WTC11 (cell line): ENCODE measurements around the gene IQSEC1. TPM values are rescaled to one million over a fixed set of nuclear protein-coding genes. Genes with fewer than 3 reads are reported as not detected.

Source experiments
- ATAC-seq: fragments of 200-7000 bp; cut with Tn5 transposase; 2 replicates; pipeline ENCODE4 v1.10.0; 2021; ENCODE audit warnings: mild to moderate bottlenecking, moderate library complexity
- CTCF ChIA-PET: fragments of 300-600 bp; sonication (Branson Sonifier 250); formaldehyde crosslinking; loops from one replicate; lab custom pipeline; 2021; ENCODE audit warnings: antibody characterized with exemption; lab: Charles Lee
- POLR2A ChIA-PET: fragments of 350-600 bp; sonication (Branson Sonifier 250); formaldehyde crosslinking; loops from one replicate; lab custom pipeline; 2021; ENCODE audit warnings: antibody characterized with exemption; lab: Charles Lee
- DNase-seq: peaks from one replicate; pipeline ENCODE4 v3.0.0; 2021; ENCODE audit warnings: low spot score
- H3K27ac Mint-ChIP-seq: 2 replicates; pipeline ENCODE4 v1.8.0; 2021; ENCODE audit warnings: mixed read lengths
- H3K27me3 Mint-ChIP-seq: 2 replicates; pipeline ENCODE4 v1.8.0; 2021; ENCODE audit warnings: low read depth, mild to moderate bottlenecking, moderate library complexity, mixed read lengths
- H3K36me3 Mint-ChIP-seq: 2 replicates; pipeline ENCODE4 v1.8.0; 2021; ENCODE audit warnings: mixed read lengths
- H3K4me1 Mint-ChIP-seq: 2 replicates; pipeline ENCODE4 v1.8.0; 2022; ENCODE audit warnings: mixed read lengths
- H3K4me3 Mint-ChIP-seq: 2 replicates; pipeline ENCODE4 v1.8.0; 2021; ENCODE audit warnings: mild to moderate bottlenecking, moderate library complexity, mixed read lengths
- H3K9me3 Mint-ChIP-seq: 2 replicates; pipeline ENCODE4 v1.8.0; 2021; ENCODE audit warnings: mixed read lengths
- EMX1 ChIP-seq: fragments of 250-450 bp; sonication (Bioruptor Pico); IDR thresholded peaks from 2 replicates; pipeline ENCODE4 v1.8.0; 2021; ENCODE audit warnings: mild to moderate bottlenecking
- ETV6 ChIP-seq: sonication (generic); formaldehyde crosslinking; IDR thresholded peaks from 2 replicates; pipeline ENCODE4 v1.8.1; 2022; ENCODE audit warnings: mild to moderate bottlenecking, missing genetic modification reagents
- FOXP1 ChIP-seq: sonication (generic); formaldehyde crosslinking; IDR thresholded peaks from 2 replicates; pipeline ENCODE4 v1.8.0; 2022; ENCODE audit warnings: missing genetic modification reagents, mild to moderate bottlenecking, moderate library complexity, borderline replicate concordance
- GRHL2 ChIP-seq: fragments of 250-450 bp; sonication (Bioruptor Pico); IDR thresholded peaks from 2 replicates; pipeline ENCODE4 v1.8.0; 2022; ENCODE audit warnings: mild to moderate bottlenecking, moderate library complexity; ENCODE audit not compliant: insufficient replicate concordance, severe bottlenecking
- GTF2I ChIP-seq: fragments of 250-450 bp; sonication (Bioruptor Pico); conservative IDR thresholded peaks from 2 replicates; pipeline ENCODE4 v1.4.0; 2021; ENCODE audit warnings: mild to moderate bottlenecking
- IRF2 ChIP-seq: sonication (generic); formaldehyde crosslinking; IDR thresholded peaks from 2 replicates; pipeline ENCODE4 v1.8.0; 2022; ENCODE audit warnings: low read depth, missing genetic modification reagents, borderline replicate concordance
- JAZF1 ChIP-seq: fragments of 250-450 bp; sonication (Bioruptor Pico); IDR thresholded peaks from 2 replicates; pipeline ENCODE4 v1.9.0; 2021; ENCODE audit warnings: moderate library complexity, mild to moderate bottlenecking, inconsistent platforms
- MXD4 ChIP-seq: fragments of 250-450 bp; sonication (Bioruptor Pico); IDR thresholded peaks from 2 replicates; pipeline ENCODE4 v1.8.0; 2021; ENCODE audit warnings: mild to moderate bottlenecking, moderate library complexity, borderline replicate concordance
- RORB ChIP-seq: fragments of 250-450 bp; sonication (Bioruptor Pico); IDR thresholded peaks from 2 replicates; pipeline ENCODE4 v1.9.0; 2021; ENCODE audit warnings: mild to moderate bottlenecking
- SOX15 ChIP-seq: fragments of 250-450 bp; sonication (Bioruptor Pico); IDR thresholded peaks from 2 replicates; pipeline ENCODE4 v1.9.0; 2021; ENCODE audit warnings: mild to moderate bottlenecking
- TEAD1 ChIP-seq: sonication (generic); formaldehyde crosslinking; IDR thresholded peaks from 2 replicates; pipeline ENCODE4 v1.8.0; 2022; ENCODE audit warnings: mild to moderate bottlenecking, missing genetic modification reagents
- ZNF219 ChIP-seq: sonication (generic); formaldehyde crosslinking; IDR thresholded peaks from 2 replicates; pipeline ENCODE4 v1.8.0; 2023; ENCODE audit warnings: missing genetic modification reagents, mild to moderate bottlenecking, borderline replicate concordance
- total RNA-seq: library from RNA; stranded (reverse); gene quantifications from 3 replicates; pipeline ENCODE4 v1.2.3, GENCODE V29; 2021
- TF ChIP-seq, protein P1 (sequence below): fragments of 250-450 bp; sonication (Bioruptor Pico); IDR thresholded peaks from 2 replicates; pipeline ENCODE4 v1.9.0; 2021; ENCODE audit warnings: mild to moderate bottlenecking, borderline replicate concordance
- TF ChIP-seq, protein P2 (sequence below): fragments of 250-450 bp; sonication (Bioruptor Pico); IDR thresholded peaks from 2 replicates; pipeline ENCODE4 v1.9.0; 2021; ENCODE audit warnings: moderate library complexity, mild to moderate bottlenecking, inconsistent platforms, borderline replicate concordance
- TF ChIP-seq, protein P3 (sequence below): sonication (generic); formaldehyde crosslinking; conservative IDR thresholded peaks from 2 replicates; pipeline ENCODE4 v1.8.1; 2023; ENCODE audit warnings: mild to moderate bottlenecking, low read depth, missing genetic modification reagents, moderate library complexity
- TF ChIP-seq, protein P4 (sequence below): sonication (generic); formaldehyde crosslinking; IDR thresholded peaks from 2 replicates; pipeline ENCODE4 v1.8.1; 2023; ENCODE audit warnings: mild to moderate bottlenecking, missing genetic modification reagents, moderate library complexity
- TF ChIP-seq, protein P5 (sequence below): sonication (generic); formaldehyde crosslinking; IDR thresholded peaks from 2 replicates; pipeline ENCODE4 v1.8.1; 2022; ENCODE audit warnings: mild to moderate bottlenecking, missing genetic modification reagents, moderate library complexity, borderline replicate concordance

Gene IQSEC1
- total RNA-seq, 1 experiment from 2014 or later: 35.0 TPM

DNA sequence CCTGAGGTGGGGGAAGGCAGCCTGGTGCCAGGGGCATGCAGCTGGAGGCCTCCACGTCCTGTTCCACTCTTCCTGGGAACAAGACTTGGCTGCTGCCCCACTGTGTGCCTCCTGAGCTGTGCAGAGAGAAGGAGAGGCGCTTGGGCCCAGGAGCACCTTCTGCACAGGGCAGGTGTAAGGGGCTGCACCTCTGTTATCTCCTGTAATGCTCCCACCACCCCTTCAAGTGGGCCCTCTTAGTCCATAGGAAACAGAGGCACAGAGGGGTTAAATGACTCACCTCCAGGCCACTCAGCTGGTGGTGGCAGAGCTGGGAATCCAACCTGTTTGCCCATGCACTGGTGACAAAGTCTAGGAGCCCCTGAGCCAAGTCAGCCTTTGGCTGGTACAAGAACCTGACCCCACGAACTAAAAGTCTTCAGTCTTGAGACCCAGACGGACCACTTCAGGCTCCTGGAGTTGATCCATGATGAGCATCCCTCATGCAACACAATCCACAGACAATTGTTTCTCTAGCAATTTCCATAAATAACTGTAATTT is 93.2 kb downstream of the IQSEC1 start:
- ATAC-seq (no peak), DNase-seq (no peak)
- Mint-ChIP-seq H3K27me3 (no peaks in the 10 kb centered on the region), H3K4me3 (no peak overlapping the region), H3K9me3 (no peaks in the 10 kb centered on the region), H3K27ac (no peak overlapping the region), H3K36me3 (no peaks in the 10 kb centered on the region), H3K4me1 (peaks cover 47% of the 10 kb centered on the region)
- TF ChIP-seq MXD4 (CRISPR knock-in tag): no peak
- TF ChIP-seq, protein P1, sequence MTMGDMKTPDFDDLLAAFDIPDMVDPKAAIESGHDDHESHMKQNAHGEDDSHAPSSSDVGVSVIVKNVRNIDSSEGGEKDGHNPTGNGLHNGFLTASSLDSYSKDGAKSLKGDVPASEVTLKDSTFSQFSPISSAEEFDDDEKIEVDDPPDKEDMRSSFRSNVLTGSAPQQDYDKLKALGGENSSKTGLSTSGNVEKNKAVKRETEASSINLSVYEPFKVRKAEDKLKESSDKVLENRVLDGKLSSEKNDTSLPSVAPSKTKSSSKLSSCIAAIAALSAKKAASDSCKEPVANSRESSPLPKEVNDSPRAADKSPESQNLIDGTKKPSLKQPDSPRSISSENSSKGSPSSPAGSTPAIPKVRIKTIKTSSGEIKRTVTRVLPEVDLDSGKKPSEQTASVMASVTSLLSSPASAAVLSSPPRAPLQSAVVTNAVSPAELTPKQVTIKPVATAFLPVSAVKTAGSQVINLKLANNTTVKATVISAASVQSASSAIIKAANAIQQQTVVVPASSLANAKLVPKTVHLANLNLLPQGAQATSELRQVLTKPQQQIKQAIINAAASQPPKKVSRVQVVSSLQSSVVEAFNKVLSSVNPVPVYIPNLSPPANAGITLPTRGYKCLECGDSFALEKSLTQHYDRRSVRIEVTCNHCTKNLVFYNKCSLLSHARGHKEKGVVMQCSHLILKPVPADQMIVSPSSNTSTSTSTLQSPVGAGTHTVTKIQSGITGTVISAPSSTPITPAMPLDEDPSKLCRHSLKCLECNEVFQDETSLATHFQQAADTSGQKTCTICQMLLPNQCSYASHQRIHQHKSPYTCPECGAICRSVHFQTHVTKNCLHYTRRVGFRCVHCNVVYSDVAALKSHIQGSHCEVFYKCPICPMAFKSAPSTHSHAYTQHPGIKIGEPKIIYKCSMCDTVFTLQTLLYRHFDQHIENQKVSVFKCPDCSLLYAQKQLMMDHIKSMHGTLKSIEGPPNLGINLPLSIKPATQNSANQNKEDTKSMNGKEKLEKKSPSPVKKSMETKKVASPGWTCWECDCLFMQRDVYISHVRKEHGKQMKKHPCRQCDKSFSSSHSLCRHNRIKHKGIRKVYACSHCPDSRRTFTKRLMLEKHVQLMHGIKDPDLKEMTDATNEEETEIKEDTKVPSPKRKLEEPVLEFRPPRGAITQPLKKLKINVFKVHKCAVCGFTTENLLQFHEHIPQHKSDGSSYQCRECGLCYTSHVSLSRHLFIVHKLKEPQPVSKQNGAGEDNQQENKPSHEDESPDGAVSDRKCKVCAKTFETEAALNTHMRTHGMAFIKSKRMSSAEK (CRISPR knock-in tag): no peak
- TF ChIP-seq, protein P2, sequence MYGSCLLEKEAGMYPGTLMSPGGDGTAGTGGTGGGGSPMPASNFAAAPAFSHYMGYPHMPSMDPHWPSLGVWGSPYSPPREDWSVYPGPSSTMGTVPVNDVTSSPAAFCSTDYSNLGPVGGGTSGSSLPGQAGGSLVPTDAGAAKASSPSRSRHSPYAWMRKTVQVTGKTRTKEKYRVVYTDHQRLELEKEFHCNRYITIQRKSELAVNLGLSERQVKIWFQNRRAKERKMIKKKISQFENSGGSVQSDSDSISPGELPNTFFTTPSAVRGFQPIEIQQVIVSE (CRISPR knock-in tag): no peak
- no peak for TF ChIP-seq ETV6 (CRISPR knock-in tag)
- no peak for TF ChIP-seq JAZF1 (CRISPR knock-in tag)
- TF ChIP-seq FOXP1: no peak
- TF ChIP-seq GTF2I (CRISPR knock-in tag): no peak
- TF ChIP-seq GRHL2 (CRISPR knock-in tag): no peak
- TF ChIP-seq, protein P3, sequence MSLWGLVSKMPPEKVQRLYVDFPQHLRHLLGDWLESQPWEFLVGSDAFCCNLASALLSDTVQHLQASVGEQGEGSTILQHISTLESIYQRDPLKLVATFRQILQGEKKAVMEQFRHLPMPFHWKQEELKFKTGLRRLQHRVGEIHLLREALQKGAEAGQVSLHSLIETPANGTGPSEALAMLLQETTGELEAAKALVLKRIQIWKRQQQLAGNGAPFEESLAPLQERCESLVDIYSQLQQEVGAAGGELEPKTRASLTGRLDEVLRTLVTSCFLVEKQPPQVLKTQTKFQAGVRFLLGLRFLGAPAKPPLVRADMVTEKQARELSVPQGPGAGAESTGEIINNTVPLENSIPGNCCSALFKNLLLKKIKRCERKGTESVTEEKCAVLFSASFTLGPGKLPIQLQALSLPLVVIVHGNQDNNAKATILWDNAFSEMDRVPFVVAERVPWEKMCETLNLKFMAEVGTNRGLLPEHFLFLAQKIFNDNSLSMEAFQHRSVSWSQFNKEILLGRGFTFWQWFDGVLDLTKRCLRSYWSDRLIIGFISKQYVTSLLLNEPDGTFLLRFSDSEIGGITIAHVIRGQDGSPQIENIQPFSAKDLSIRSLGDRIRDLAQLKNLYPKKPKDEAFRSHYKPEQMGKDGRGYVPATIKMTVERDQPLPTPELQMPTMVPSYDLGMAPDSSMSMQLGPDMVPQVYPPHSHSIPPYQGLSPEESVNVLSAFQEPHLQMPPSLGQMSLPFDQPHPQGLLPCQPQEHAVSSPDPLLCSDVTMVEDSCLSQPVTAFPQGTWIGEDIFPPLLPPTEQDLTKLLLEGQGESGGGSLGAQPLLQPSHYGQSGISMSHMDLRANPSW (CRISPR knock-in tag): no peak
- no peak for TF ChIP-seq RORB
- TF ChIP-seq TEAD1 (CRISPR knock-in tag): no peak
- TF ChIP-seq, protein P4, sequence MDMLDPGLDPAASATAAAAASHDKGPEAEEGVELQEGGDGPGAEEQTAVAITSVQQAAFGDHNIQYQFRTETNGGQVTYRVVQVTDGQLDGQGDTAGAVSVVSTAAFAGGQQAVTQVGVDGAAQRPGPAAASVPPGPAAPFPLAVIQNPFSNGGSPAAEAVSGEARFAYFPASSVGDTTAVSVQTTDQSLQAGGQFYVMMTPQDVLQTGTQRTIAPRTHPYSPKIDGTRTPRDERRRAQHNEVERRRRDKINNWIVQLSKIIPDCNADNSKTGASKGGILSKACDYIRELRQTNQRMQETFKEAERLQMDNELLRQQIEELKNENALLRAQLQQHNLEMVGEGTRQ (CRISPR knock-in tag): no peak
- TF ChIP-seq, protein P5, sequence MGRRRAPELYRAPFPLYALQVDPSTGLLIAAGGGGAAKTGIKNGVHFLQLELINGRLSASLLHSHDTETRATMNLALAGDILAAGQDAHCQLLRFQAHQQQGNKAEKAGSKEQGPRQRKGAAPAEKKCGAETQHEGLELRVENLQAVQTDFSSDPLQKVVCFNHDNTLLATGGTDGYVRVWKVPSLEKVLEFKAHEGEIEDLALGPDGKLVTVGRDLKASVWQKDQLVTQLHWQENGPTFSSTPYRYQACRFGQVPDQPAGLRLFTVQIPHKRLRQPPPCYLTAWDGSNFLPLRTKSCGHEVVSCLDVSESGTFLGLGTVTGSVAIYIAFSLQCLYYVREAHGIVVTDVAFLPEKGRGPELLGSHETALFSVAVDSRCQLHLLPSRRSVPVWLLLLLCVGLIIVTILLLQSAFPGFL (CRISPR knock-in tag): no peak
- TF ChIP-seq SOX15 (CRISPR knock-in tag): no peak
- TF ChIP-seq EMX1 (CRISPR knock-in tag): no peak
- no peak for TF ChIP-seq ZNF219 (CRISPR knock-in tag)
- no peak for TF ChIP-seq IRF2 (CRISPR knock-in tag)
- POLR2A ChIA-PET: interaction anchor here (0.5 kb wide), 1 partner anchor 183 kb away, joined by 3 read pairs; no protein-coding TSS in a partner anchor
- CTCF ChIA-PET: interaction anchor here (0.9 to 2.2 kb wide), 3 partner anchors 9 to 15 kb away, joined by 4 to 5 read pairs (median 4); no protein-coding TSS in a partner anchor
